Measurements from ENCODE around the gene LRWD1. TPM values are rescaled to one million over a fixed set of nuclear protein-coding genes. Genes with fewer than 3 reads are reported as not detected.

Gene LRWD1
- polyA plus RNA-seq, 2 of the 4 experiments (the other 2 are of a cell fraction) = 10.7 to 28.1 TPM

- TF ChIP-seq ZSCAN20 (CRISPR knock-in tag; IDR thresholded peaks at IDR 0.05) (no peak), SREBF2 (IDR thresholded peaks at IDR 0.05) (no peak)
Measured at GRCh38 chr7:102444961-102445673, 19.7 kb upstream of the LRWD1 start (continued).

DNA sequence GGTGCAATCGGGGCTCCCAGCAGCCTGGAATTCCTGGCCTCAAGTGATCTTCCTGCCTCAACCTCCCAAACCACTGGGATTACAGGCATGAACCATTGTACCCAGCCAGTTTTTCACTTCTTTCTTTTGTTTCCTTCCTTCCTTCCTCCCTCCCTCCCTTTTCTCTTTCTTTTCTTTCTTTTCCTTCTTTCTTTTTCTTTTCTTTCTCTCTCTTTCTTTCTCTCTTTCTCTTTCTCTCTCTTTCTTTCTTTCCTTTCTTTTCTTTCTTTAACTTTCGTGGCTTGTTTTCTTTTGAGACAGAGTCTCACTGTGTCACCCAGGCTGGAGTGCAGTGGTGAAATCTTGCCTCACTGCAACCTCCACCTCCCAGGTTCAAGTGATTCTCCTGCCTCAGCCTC is 19.1 kb upstream of the LRWD1 start:
- Histone ChIP-seq H3K4me3 (no peak overlapping the region), H3K27ac (no peak overlapping the region), H3K9me3 (no peaks in the 10 kb centered on the region), H3K4me1 (peaks cover 2% of the 10 kb centered on the region), H3K4me2 (no peak overlapping the region)
- TF ChIP-seq, protein P1, sequence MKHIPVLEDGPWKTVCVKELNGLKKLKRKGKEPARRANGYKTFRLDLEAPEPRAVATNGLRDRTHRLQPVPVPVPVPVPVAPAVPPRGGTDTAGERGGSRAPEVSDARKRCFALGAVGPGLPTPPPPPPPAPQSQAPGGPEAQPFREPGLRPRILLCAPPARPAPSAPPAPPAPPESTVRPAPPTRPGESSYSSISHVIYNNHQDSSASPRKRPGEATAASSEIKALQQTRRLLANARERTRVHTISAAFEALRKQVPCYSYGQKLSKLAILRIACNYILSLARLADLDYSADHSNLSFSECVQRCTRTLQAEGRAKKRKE (CRISPR knock-in tag; IDR thresholded peaks at IDR 0.05; ENCODE audit: low read depth) = no peak
- no peak for TF ChIP-seq POLR2A (IDR thresholded peaks at IDR 0.05; ENCODE audit: low read length)
- no peak for TF ChIP-seq HOXB13 (CRISPR knock-in tag; IDR thresholded peaks at IDR 0.05; ENCODE audit: low read depth)
- TF ChIP-seq ZSCAN20 (CRISPR knock-in tag; IDR thresholded peaks at IDR 0.05) = no peak
- WGBS (ENCODE audit: missing lambda C conversion rate) = 59% methylated on average over 2 of the region's 2 CpGs
- FAIRE-seq (no peak), ATAC-seq (no peak), DNase-seq (ENCODE audit: low read depth in 1 of 2, low spot score in 1 of 2) (no peak)
- ChIA-PET CTCF (interaction anchor here (1.8 kb wide), 1 partner anchor 33 kb away, joined by 4 read pairs; no protein-coding TSS in a partner anchor), POLR2A (no interaction called here)

- FAIRE-seq = no peak
- ChIA-PET POLR2A (no interaction called here), CTCF (no interaction called here)
- no peak overlapping the region for H3K4me2 ChIP-seq
- WGBS (ENCODE audit: missing lambda C conversion rate) = 91% methylated on average over 33 of the region's 41 CpGs
- TF ChIP-seq ZC3H11A (IDR thresholded peaks at IDR 0.05) (no peak), HDAC2 (IDR thresholded peaks at IDR 0.05) (no peak), TFCP2L1 (CRISPR knock-in tag; IDR thresholded peaks at IDR 0.05) (no peak), POLR2A (IDR thresholded peaks at IDR 0.05; ENCODE audit: low read length) (no peak), CHD4 (IDR thresholded peaks at IDR 0.05; ENCODE audit: borderline replicate concordance) (no peak), ESRRA (IDR thresholded peaks at IDR 0.05; ENCODE audit: borderline replicate concordance, low read length) (no peak), RCOR1 (IDR thresholded peaks at IDR 0.05; ENCODE audit: low read depth, low read length) (no peak), BHLHE40 (IDR thresholded peaks at IDR 0.05; ENCODE audit: low read depth, low read length) (no peak)
- TF ChIP-seq, protein P2, sequence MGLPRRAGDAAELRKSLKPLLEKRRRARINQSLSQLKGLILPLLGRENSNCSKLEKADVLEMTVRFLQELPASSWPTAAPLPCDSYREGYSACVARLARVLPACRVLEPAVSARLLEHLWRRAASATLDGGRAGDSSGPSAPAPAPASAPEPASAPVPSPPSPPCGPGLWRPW (IDR thresholded peaks at IDR 0.05) = no peak
- no peak overlapping the region for H3K4me3 ChIP-seq
- no peaks in the 10 kb centered on the region for H3K4me1 ChIP-seq
- no peaks in the 10 kb centered on the region for H3K9me3 ChIP-seq
- H3K27ac ChIP-seq = no peak overlapping the region
- ATAC-seq = no peak
- no peak for DNase-seq (ENCODE audit: low read depth in 1 of 2, low spot score in 1 of 2)
Measured at GRCh38 chr7:102446387-102447156, 18.2 kb upstream of the LRWD1 start.

DNA sequence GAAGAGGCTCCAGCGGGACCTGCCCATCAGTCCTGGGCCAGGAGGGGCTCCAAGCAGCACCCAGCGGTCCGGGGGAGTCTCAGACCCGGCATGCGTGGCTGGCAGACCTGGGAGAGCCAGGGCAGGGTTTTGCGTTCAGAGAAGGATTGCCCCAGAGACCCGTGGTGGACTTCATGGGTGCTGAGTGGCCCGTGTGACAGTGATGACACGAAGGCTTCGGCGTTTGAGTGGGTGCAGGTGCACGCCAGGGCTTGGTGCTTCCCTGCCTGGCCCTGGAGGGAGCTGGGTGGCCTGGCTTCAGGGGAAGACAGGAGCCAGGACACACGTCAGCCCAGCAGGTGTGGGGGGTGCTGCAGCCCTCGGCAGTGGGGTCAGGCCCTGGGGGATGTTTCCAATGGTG is 17.5 kb upstream of the LRWD1 start:
- Histone ChIP-seq H3K4me2 (no peak overlapping the region), H3K4me1 (no peaks in the 10 kb centered on the region), H3K4me3 (no peak overlapping the region), H3K27ac (no peak overlapping the region), H3K9me3 (no peaks in the 10 kb centered on the region)
- WGBS (ENCODE audit: missing lambda C conversion rate) = 80% methylated on average over 12 of the region's 14 CpGs
- DNase-seq (ENCODE audit: low read depth in 1 of 2, low spot score in 1 of 2) (no peak), FAIRE-seq (no peak), ATAC-seq (0 out of 6 replicates have a peak, but pooled peaks of 1 of the 2 experiments have one; percentile 6)
- no peak for TF ChIP-seq JUNB (IDR thresholded peaks at IDR 0.05)
- TF ChIP-seq, protein P3, sequence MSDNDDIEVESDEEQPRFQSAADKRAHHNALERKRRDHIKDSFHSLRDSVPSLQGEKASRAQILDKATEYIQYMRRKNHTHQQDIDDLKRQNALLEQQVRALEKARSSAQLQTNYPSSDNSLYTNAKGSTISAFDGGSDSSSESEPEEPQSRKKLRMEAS (IDR thresholded peaks at IDR 0.05) = no peak
- TF ChIP-seq FOSB (CRISPR knock-in tag; IDR thresholded peaks at IDR 0.05) = no peak
- TF ChIP-seq KDM1A (IDR thresholded peaks at IDR 0.05; ENCODE audit: low read depth) = no peak
- ChIA-PET CTCF (no interaction called here), POLR2A (no interaction called here)

DNA sequence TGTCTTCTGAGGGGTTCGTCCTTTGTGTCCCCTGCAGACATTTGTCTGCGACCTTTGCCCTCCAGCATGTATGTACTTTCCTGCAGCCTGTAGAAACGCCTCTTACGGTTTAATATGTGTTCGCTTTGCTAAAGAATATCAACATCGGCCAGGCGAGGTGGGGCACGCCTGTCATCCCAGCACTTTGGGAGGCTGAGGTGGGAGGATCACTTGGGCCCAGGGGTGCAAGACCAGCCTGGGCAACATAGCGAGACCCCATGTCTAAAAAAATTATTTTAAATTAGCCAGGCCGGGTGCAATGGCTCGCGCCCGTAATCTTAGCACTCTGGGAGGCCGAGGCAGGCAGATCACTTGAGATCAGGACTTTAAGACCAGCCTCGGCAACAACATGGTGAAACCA is 15.6 kb upstream of the LRWD1 start:
- no peaks in the 10 kb centered on the region for H3K9me3 ChIP-seq
- no peak for ATAC-seq
- POLR2A ChIA-PET = no interaction called here
- CTCF ChIA-PET = interaction anchor here (0.6 to 1.5 kb wide), 3 partner anchors 11 to 872 kb away, joined by 4 to 5 read pairs (median 5); no protein-coding TSS in a partner anchor
- 90% methylated on average over 15 of the region's 15 CpGs for WGBS (ENCODE audit: missing lambda C conversion rate)
- no peak overlapping the region for H3K4me2 ChIP-seq
- H3K4me3 ChIP-seq = no peak overlapping the region
- no peak for FAIRE-seq
- no peak for DNase-seq (ENCODE audit: low read depth in 1 of 2, low spot score in 1 of 2)
- H3K4me1 ChIP-seq = no peaks in the 10 kb centered on the region
- H3K27ac ChIP-seq = no peak overlapping the region
- TF ChIP-seq FOSL2 (IDR thresholded peaks at IDR 0.05) (no peak), FOSL2 (CRISPR knock-in tag; IDR thresholded peaks at IDR 0.05) (no peak), FOSB (CRISPR knock-in tag; IDR thresholded peaks at IDR 0.05) (no peak), TFCP2L1 (CRISPR knock-in tag; IDR thresholded peaks at IDR 0.05) (no peak), KDM1A (IDR thresholded peaks at IDR 0.05; ENCODE audit: low read depth) (no peak), RCOR1 (IDR thresholded peaks at IDR 0.05; ENCODE audit: low read depth, low read length) (no peak), CEBPB (IDR thresholded peaks at IDR 0.05) (no peak), ZC3H11A (IDR thresholded peaks at IDR 0.05) (no peak), ESRRA (IDR thresholded peaks at IDR 0.05; ENCODE audit: borderline replicate concordance, low read length) (no peak), SMC3 (IDR thresholded peaks at IDR 0.05) (no peak), HOXB5 (CRISPR knock-in tag; IDR thresholded peaks at IDR 0.05) (no peak), TP53 (CRISPR knock-in tag; IDR thresholded peaks at IDR 0.05) (no peak), HDAC2 (IDR thresholded peaks at IDR 0.05) (no peak)
- TF ChIP-seq, protein P1 (CRISPR knock-in tag; IDR thresholded peaks at IDR 0.05; ENCODE audit: low read depth) = no peak
- TF ChIP-seq, protein P4, sequence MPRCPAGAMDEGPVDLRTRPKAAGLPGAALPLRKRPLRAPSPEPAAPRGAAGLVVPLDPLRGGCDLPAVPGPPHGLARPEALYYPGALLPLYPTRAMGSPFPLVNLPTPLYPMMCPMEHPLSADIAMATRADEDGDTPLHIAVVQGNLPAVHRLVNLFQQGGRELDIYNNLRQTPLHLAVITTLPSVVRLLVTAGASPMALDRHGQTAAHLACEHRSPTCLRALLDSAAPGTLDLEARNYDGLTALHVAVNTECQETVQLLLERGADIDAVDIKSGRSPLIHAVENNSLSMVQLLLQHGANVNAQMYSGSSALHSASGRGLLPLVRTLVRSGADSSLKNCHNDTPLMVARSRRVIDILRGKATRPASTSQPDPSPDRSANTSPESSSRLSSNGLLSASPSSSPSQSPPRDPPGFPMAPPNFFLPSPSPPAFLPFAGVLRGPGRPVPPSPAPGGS (IDR thresholded peaks at IDR 0.05) = no peak
